ENCODE results near the gene STX8. TPM values are rescaled to one million over a fixed set of nuclear protein-coding genes. Genes with fewer than 3 reads are reported as not detected.

STX8 gene
- total RNA-seq, 1 donor from 2014 or later: 57.8 TPM

DNA sequence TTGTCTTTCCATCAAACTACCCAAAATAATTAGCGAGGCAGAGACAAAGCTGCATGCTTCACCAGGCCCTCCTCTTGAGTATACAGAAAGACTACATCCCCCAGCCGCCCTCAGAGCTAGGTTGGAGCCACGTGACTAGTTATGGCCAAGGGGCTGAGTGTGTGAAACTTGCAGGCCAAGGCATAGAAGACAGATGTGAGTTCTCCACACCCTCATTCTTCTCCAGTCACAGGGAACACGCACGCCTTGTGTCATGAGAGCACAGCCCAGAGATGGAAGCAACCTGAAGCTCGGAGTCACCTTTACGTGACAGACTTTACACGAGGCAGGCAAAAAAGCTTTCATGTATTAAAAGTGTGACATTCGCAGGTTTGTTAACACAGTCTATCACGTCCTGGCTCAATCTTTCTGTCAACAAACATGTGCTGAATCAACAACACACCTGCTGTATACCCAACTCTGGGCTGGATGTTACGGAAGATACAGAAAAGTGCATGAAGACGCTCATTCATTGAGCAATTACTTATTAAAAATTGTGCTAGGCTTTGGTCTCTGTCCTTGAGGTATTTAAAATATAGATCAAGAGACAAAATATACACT, 38.3 kb downstream of the STX8 start:
- Histone ChIP-seq H3K27me3 (ENCODE audit: low read depth) (no peaks in the 10 kb centered on the region), H3K27ac (no peak overlapping the region), H3K4me1 (no peaks in the 10 kb centered on the region), H3K4me3 (no peak overlapping the region), H3K9me3 (no peaks in the 10 kb centered on the region), H3K36me3 (peaks cover 7% of the 10 kb centered on the region)
- ATAC-seq: no peak
- no peak for DNase-seq
- TF ChIP-seq CTCF (IDR thresholded peaks at IDR 0.05): no peak
- intact Hi-C loops (cut with DNase I): no loop called here

DNA sequence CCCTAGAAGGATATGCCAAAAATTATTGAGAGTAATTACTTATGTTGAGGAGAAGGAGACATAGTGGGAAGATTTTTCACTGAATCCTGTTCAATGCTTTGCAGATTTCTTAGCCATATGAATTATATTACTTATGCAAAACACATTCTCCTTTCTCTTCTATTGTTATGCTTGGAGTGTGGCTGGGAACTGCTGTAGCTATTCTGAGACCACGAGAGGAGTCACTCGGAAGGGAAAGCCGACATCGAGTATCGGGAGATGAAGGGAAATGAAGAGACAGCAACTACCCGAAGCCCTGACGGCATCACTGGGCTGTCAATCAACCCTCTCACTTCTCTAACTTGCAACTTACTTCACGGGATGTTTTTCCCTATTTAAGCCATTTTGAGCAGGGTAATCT, 39.6 kb downstream of the STX8 start:
- no peak overlapping the region for H3K27ac ChIP-seq
- DNase-seq (no peak), ATAC-seq (no peak)
- intact Hi-C loops (cut with DNase I): no loop called here
- no peak overlapping the region for H3K4me3 ChIP-seq
- H3K27me3 ChIP-seq (ENCODE audit: low read depth): no peaks in the 10 kb centered on the region
- no peak for TF ChIP-seq CTCF (IDR thresholded peaks at IDR 0.05)
- H3K4me1 ChIP-seq: no peaks in the 10 kb centered on the region
- peaks cover 7% of the 10 kb centered on the region for H3K36me3 ChIP-seq
- no peaks in the 10 kb centered on the region for H3K9me3 ChIP-seq

- no peak for ATAC-seq
These were observed 42.2 kb downstream of the STX8 start for GRCh38 chr17:9533441-9533840.

DNA sequence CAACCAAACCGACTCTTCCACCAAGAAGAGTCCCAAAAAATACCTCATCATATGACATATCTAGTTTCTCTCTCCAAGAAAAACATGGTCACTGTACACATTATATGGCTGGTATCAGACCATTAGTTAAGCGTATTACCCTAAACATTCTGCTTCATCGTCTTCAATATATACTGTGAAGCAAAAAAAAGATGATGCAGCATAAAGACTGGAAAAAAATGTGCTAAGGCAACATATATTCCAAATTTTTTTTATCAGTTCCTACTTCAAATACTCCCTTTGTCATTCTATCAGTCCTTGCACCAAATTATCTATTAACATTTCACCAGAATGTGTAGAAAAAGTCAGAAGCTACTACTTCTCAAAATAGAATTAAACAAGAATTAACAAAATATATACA, 42.9 kb downstream of the STX8 start:
- ATAC-seq (no peak), DNase-seq (no peak)
- Histone ChIP-seq H3K27ac (no peak overlapping the region), H3K4me3 (no peak overlapping the region), H3K9me3 (no peaks in the 10 kb centered on the region), H3K36me3 (no peaks in the 10 kb centered on the region), H3K27me3 (ENCODE audit: low read depth) (no peaks in the 10 kb centered on the region), H3K4me1 (no peaks in the 10 kb centered on the region)
- intact Hi-C loops (cut with DNase I): no loop called here
- TF ChIP-seq CTCF (IDR thresholded peaks at IDR 0.05): no peak

More at GRCh38 chr17:9533441-9533840, 42.2 kb downstream of the STX8 start:
- no peak overlapping the region for H3K27ac ChIP-seq
- H3K36me3 ChIP-seq: no peaks in the 10 kb centered on the region
- no peak for TF ChIP-seq CTCF (IDR thresholded peaks at IDR 0.05)
- H3K4me1 ChIP-seq: no peaks in the 10 kb centered on the region
- intact Hi-C loops (cut with DNase I): no loop called here
- H3K9me3 ChIP-seq: no peaks in the 10 kb centered on the region
- no peaks in the 10 kb centered on the region for H3K27me3 ChIP-seq (ENCODE audit: low read depth)
- H3K4me3 ChIP-seq: no peak overlapping the region
- DNase-seq: no peak

DNA sequence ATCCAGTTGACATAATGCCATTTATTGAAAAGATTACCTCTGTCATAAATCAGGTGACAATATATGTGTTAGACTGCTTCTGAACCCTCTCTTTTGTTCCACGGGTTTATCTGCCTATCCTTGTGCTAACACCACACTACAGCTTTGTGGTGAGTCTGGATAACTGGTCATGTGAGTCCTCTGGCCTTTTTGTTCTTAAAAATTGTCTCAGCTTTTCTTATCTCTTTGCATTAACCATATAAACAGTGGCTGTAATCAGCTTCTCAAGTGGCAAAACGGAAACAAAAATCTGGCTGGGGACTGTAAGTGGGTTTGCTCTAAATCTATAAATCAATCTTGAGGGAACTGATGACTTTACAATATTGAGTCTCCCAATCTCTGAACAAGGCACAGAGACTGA, 44.6 kb downstream of the STX8 start:
- no peak for ATAC-seq
- no peaks in the 10 kb centered on the region for H3K36me3 ChIP-seq

More for the DNA sequence above, 44.6 kb downstream of the STX8 start:
- Histone ChIP-seq H3K27me3 (ENCODE audit: low read depth) (no peaks in the 10 kb centered on the region), H3K27ac (no peak overlapping the region), H3K4me1 (no peaks in the 10 kb centered on the region), H3K4me3 (no peak overlapping the region), H3K9me3 (no peaks in the 10 kb centered on the region)
- no peak for TF ChIP-seq CTCF (IDR thresholded peaks at IDR 0.05)
- no peak for DNase-seq
- intact Hi-C loops (cut with DNase I): no loop called here

All from lower lobe of right lung (tissue), 2 donors.